GM18951 (cell line): Measurements from ENCODE around the gene IGSF6.

Experiments used
- POLR2A ChIP-seq: IDR thresholded peaks from 4 replicates; pipeline ENCODE4 v1.6.1; 2011; ENCODE audit warnings: mild to moderate bottlenecking; ENCODE audit not compliant: insufficient read length, insufficient read depth; ENCODE audit errors: extremely low read depth
- in situ Hi-C: fragments of 300-500 bp; cut with MboI; formaldehyde crosslinking; loops from one replicate; pipeline ENCODE4 v1.12.0; 2022; ENCODE audit warnings: low sequenced_read_pairs, mixed read lengths, inconsistent platforms; ENCODE audit not compliant: unreplicated experiment

Gene IGSF6

DNA sequence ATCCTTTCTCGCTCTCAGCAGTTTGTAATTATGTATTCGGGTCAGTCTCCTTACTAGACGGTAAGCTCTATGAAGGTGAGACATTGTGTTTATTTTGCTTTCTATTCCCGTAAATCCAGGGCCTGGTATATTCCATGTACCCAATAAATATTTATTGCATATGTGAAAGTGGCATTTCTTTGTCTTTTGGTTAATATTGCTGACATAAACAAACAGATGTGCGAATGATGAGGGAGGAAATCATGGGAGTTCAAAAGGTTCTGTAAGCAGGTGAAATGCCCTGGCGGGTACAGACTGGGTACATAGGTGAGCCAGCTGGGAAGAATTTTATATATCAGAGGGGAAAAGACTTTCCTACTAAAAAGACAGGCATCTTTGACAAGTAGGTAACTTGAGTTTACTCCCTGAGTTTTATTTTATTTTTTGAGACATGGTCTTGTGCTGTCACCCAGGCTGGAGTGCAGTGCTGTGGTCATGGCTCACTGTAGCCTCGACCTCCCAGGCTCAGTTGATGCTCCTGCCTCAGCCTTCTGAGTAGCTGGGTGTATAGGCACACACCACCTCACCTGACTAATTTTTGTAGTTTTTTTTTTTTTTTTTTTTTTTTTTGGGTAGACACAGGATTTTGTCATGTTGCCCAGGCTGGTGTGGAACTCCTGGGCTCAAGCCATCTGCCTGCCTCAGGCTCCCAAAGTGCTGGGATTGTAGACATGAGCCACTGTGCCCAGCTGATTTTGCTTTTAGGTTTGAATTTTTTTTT is 58.7 kb downstream of the IGSF6 start:
- in situ Hi-C loops = no loop called here

GRCh38 chr16:21592191-21592590 is 60.2 kb downstream of the IGSF6 start:
- in situ Hi-C loops = no loop called here

More for the DNA sequence above, 58.7 kb downstream of the IGSF6 start:
- no peak for TF ChIP-seq POLR2A

GRCh38 chr16:21590796-21591195 is 61.6 kb downstream of the IGSF6 start:
- no peak for TF ChIP-seq POLR2A
- in situ Hi-C loops = no loop called here

More at GRCh38 chr16:21592191-21592590, 60.2 kb downstream of the IGSF6 start:
- no peak for TF ChIP-seq POLR2A

GRCh38 chr16:21590287-21590686 is 62.1 kb downstream of the IGSF6 start:
- no peak for TF ChIP-seq POLR2A
- in situ Hi-C loops = no loop called here

GRCh38 chr16:21589551-21589950 is 62.9 kb downstream of the IGSF6 start:
- in situ Hi-C loops = no loop called here
- TF ChIP-seq POLR2A = no peak
